Activated CD4-positive, alpha-beta memory T cell treated with anti-CD3 and anti-CD28 coated beads, Interleukin-2, amount 10 ng/mL, durations not matched to agents 7 days and 5 days (primary cell): Measurements from ENCODE around the gene LALBA. TPM values are rescaled to one million over a fixed set of nuclear protein-coding genes. Genes with fewer than 3 reads are reported as not detected.
A peak's percentile ranks its signal among the peaks of the same experiment; 100 is the strongest.

ENCODE experiments used
- CTCF ChIA-PET: fragments of 350-600 bp; sonication (Branson Sonifier 250); formaldehyde crosslinking; loops from one replicate; lab custom pipeline; 2021; ENCODE audit warnings: antibody characterized with exemption, inconsistent platforms; lab: Charles Lee
- POLR2A ChIA-PET: fragments of 350-600 bp; sonication (Branson Sonifier 250); formaldehyde crosslinking; loops from one replicate; lab custom pipeline; 2021; ENCODE audit warnings: antibody characterized with exemption; lab: Charles Lee
- DNase-seq: peaks from one replicate; pipeline ENCODE4 v3.0.0-alpha.2; 2020
- H3K27ac Mint-ChIP-seq: one replicate; pipeline ENCODE4 v1.8.0; 2021; ENCODE audit warnings: mild to moderate bottlenecking, mixed read lengths
- H3K27me3 Mint-ChIP-seq: one replicate; pipeline ENCODE4 v1.8.0; 2021; ENCODE audit warnings: mixed read lengths
- H3K36me3 Mint-ChIP-seq: one replicate; pipeline ENCODE4 v1.8.0; 2021; ENCODE audit warnings: low read depth, mixed read lengths
- H3K4me1 Mint-ChIP-seq: one replicate; pipeline ENCODE4 v1.8.0; 2021; ENCODE audit warnings: mixed read lengths
- H3K4me3 Mint-ChIP-seq: one replicate; pipeline ENCODE4 v1.8.0; 2021; ENCODE audit warnings: mild to moderate bottlenecking, mixed read lengths
- H3K9me3 Mint-ChIP-seq: one replicate; pipeline ENCODE4 v1.8.0; 2021; ENCODE audit warnings: mixed read lengths
- total RNA-seq, 2 experiments: library from RNA; stranded (reverse); gene quantifications; one replicate each; pipeline ENCODE4 v1.2.3, GENCODE V29; 2021

Gene LALBA
- not detected for total RNA-seq

DNA sequence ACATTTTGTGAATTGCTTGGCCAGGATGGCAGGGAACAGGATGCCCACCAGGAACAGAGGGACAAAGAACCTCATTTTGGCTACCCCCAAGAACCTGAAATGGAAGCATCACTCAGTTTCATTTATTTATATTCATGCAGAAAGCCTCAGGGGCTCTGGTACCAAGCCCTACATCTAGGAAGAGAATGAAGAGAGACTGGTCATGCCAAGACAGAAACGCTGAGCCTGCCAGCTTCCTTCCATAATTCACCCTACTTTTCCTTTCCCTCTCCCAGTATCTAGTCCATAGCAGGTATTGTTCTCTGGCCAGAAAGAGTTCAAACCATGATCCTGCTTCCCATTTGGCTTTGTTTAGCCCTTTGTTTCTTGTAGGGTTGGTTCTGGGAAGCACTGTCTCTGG is at the start of gene LALBA:
TSS of gene LALBA (minus strand) at position 101 of the 400 bp plus-strand sequence. CDS start at position 75, 26 bp downstream.
- ChIA-PET CTCF (interaction anchor here (1.9 kb wide), 1 partner anchor 48 kb away, joined by 6 read pairs; no protein-coding TSS in a partner anchor), POLR2A (no interaction called here)
- Mint-ChIP-seq H3K9me3 (no peaks in the 10 kb centered on the region), H3K4me3 (no peak within 1 kb of the TSS), H3K36me3 (no peaks in the 10 kb centered on the region), H3K4me1 (no peaks in the 10 kb centered on the region), H3K27ac (no peak within 1 kb of the TSS), H3K27me3 (peaks cover 18% of the 10 kb centered on the region)
- DNase-seq = no peak

GRCh38 chr12:48618541-48618940 is 48.7 kb upstream of the LALBA start:
- H3K9me3 Mint-ChIP-seq = peaks cover 7% of the 10 kb centered on the region
- H3K4me3 Mint-ChIP-seq = no peak overlapping the region
- CTCF ChIA-PET = interaction anchor here (0.6 to 6.5 kb wide), 33 partner anchors 9 to 877 kb away, joined by 3 to 101 read pairs (median 4); partner anchors contain the start of genes ASB8, LALBA and PFKM
- no peaks in the 10 kb centered on the region for H3K4me1 Mint-ChIP-seq
- no peak overlapping the region for H3K27ac Mint-ChIP-seq
- H3K27me3 Mint-ChIP-seq = peaks cover 35% of the 10 kb centered on the region
- POLR2A ChIA-PET = interaction anchor here (0.9 kb wide), 1 partner anchor 482 kb away, joined by 3 read pairs; no protein-coding TSS in a partner anchor
- H3K36me3 Mint-ChIP-seq = no peaks in the 10 kb centered on the region
- peak; percentile 78 for DNase-seq

GRCh38 chr12:48615681-48616080 is 45.8 kb upstream of the LALBA start:
- no peak for DNase-seq
- CTCF ChIA-PET = interaction anchor here (6.5 kb wide), 1 partner anchor 72 kb away, joined by 101 read pairs; no protein-coding TSS in a partner anchor
- peaks cover 40% of the 10 kb centered on the region for H3K27me3 Mint-ChIP-seq
- no peak overlapping the region for H3K27ac Mint-ChIP-seq
- H3K9me3 Mint-ChIP-seq = peaks cover 14% of the 10 kb centered on the region
- H3K36me3 Mint-ChIP-seq = no peaks in the 10 kb centered on the region
- POLR2A ChIA-PET = no interaction called here
- no peak overlapping the region for H3K4me3 Mint-ChIP-seq
- no peaks in the 10 kb centered on the region for H3K4me1 Mint-ChIP-seq

DNA sequence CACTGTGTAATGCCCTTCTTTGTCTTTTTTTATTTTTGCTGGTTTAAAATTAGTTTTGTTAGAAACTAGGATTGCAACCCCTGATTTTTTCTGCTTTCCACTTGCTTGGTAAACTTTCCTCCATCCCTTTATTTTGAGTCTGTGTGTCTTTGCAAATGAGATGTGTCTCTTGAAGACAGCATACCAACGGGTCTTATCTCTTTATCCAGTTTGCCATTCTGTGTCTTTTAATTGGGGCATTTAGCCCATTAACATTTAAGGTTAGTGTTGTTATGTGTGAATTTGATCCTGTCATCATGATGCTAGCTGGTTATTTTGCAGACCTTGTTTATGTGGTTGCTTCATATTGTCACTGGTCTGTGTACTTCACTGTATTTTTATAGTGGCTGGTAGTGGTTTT is 43.5 kb upstream of the LALBA start:
- peaks cover 39% of the 10 kb centered on the region for H3K27me3 Mint-ChIP-seq
- no peak overlapping the region for H3K27ac Mint-ChIP-seq
- H3K4me3 Mint-ChIP-seq = no peak overlapping the region
- POLR2A ChIA-PET = no interaction called here
- peaks cover 19% of the 10 kb centered on the region for H3K9me3 Mint-ChIP-seq
- no peak for DNase-seq
- CTCF ChIA-PET = no interaction called here
- H3K36me3 Mint-ChIP-seq = peaks cover 2% of the 10 kb centered on the region
- H3K4me1 Mint-ChIP-seq = no peaks in the 10 kb centered on the region

DNA sequence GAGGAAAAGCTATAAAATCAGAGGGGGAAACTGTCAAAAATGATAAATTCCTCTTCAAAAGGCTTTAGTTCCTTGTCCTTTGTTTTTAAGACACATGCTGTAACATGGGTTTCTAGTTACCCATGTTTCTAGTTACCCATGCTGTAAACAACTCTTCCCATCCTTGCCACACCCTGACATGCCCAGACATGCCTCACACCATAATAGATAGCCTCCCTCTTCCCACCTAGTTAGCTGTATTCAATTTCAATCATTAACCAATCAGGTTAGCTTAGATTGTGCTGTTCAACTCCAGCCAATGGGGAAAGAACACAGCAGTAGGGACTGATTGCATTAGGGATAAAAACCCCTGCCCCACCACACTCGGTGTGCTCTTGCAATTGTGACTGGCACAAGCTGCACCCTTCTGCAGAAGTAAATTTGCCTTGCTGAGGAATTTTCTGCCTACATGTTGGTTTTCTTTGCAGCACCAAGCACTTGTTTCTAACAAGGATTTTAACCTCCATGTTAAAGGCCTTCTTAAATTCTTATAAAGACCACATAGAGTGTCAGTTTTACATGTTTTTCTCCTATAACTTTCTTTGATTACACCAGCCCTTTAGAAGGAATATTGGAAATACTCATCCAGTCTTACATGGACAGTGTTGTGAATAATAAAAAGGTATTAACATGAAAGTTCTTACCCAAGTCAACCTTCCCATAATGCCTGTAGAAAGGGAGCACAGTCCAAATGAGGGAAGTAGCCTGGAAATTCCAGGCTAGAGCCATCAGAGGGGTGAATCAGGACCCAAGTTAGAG is 32.5 kb upstream of the LALBA start:
- no peak for DNase-seq
- ChIA-PET CTCF (interaction anchor here (1.0 to 1.2 kb wide), 2 partner anchors 16 to 18 kb away, joined by 3 to 4 read pairs; no protein-coding TSS in a partner anchor), POLR2A (no interaction called here)
- Mint-ChIP-seq H3K27me3 (peaks cover 22% of the 10 kb centered on the region), H3K4me3 (no peak overlapping the region), H3K36me3 (peaks cover 12% of the 10 kb centered on the region), H3K27ac (no peak overlapping the region), H3K4me1 (peaks cover 10% of the 10 kb centered on the region), H3K9me3 (peaks cover 18% of the 10 kb centered on the region)

GRCh38 chr12:48601013-48601756 is 31.3 kb upstream of the LALBA start:
- Mint-ChIP-seq H3K36me3 (peaks cover 12% of the 10 kb centered on the region), H3K27ac (no peak overlapping the region), H3K4me1 (peaks cover 10% of the 10 kb centered on the region), H3K9me3 (peaks cover 15% of the 10 kb centered on the region), H3K4me3 (no peak overlapping the region), H3K27me3 (peaks cover 16% of the 10 kb centered on the region)
- ChIA-PET CTCF (interaction anchor here (1.0 to 1.5 kb wide), 3 partner anchors 17 to 19 kb away, joined by 3 to 6 read pairs (median 4); no protein-coding TSS in a partner anchor), POLR2A (no interaction called here)
- DNase-seq = no peak

DNA sequence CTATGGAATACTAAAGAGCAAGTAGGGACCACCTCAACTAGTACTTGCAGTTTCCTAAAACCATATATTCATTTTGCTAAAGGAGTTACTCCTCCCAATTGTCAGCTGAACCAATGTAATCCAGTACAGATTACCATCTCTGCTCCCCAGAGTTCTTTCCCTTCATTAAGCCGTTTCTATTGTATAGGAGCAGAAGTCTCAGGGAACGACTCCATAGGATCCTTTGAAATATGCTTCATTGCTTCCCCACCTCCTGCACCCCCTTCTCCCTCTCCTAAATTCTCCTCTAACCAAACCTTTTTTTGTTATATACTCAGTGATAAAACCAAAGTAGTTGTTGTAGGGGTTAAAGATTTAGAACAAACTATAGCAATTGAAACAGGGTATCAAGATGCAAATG is 30.7 kb upstream of the LALBA start:
- DNase-seq = no peak
- POLR2A ChIA-PET = no interaction called here
- peaks cover 12% of the 10 kb centered on the region for H3K36me3 Mint-ChIP-seq
- peaks cover 16% of the 10 kb centered on the region for H3K27me3 Mint-ChIP-seq
- CTCF ChIA-PET = interaction anchor here (1.5 to 1.6 kb wide), 2 partner anchors 17 to 58 kb away, joined by 5 to 6 read pairs; no protein-coding TSS in a partner anchor
- H3K4me3 Mint-ChIP-seq = no peak overlapping the region
- H3K27ac Mint-ChIP-seq = no peak overlapping the region
- H3K4me1 Mint-ChIP-seq = peaks cover 10% of the 10 kb centered on the region
- peaks cover 15% of the 10 kb centered on the region for H3K9me3 Mint-ChIP-seq

DNA sequence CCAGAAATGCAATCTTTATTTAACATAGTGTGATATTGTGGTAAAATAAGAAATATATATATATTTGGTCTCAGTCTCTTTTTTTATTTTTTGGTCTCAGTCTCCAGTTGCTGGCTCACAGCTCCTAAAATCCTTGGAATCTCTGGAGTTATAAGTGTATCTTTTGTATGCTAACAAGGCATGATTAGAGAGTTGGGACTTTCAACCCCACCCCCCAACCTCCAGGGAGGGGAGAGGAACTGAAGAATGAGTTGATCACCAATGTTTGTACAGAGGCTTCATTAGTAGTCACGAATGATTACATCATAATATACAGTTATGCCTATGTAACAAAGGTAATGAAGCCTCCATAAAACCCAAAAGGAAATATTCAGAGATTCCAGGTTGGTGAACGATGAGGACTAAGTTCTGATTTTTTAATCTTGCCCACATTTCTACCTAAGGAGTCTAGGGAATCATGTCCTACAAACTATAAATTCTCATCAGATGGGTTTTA is 22.8 kb upstream of the LALBA start:
- Mint-ChIP-seq H3K4me3 (no peak overlapping the region), H3K4me1 (no peaks in the 10 kb centered on the region), H3K27me3 (peaks cover 19% of the 10 kb centered on the region), H3K9me3 (no peaks in the 10 kb centered on the region), H3K27ac (no peak overlapping the region), H3K36me3 (no peaks in the 10 kb centered on the region)
- DNase-seq = no peak
- ChIA-PET CTCF (interaction anchor here (1.3 kb wide), 1 partner anchor 25 kb away, joined by 4 read pairs; no protein-coding TSS in a partner anchor), POLR2A (no interaction called here)

- H3K4me3 Mint-ChIP-seq = no peak overlapping the region
- peaks cover 28% of the 10 kb centered on the region for H3K27me3 Mint-ChIP-seq
- CTCF ChIA-PET = interaction anchor here (0.5 kb wide), 1 partner anchor 37 kb away, joined by 4 read pairs; no protein-coding TSS in a partner anchor
- H3K9me3 Mint-ChIP-seq = no peaks in the 10 kb centered on the region
- H3K36me3 Mint-ChIP-seq = no peaks in the 10 kb centered on the region
- no peak for DNase-seq
- no peak overlapping the region for H3K27ac Mint-ChIP-seq
- H3K4me1 Mint-ChIP-seq = no peaks in the 10 kb centered on the region
- POLR2A ChIA-PET = no interaction called here
Measured at GRCh38 chr12:48586361-48586760, 16.5 kb upstream of the LALBA start.

GRCh38 chr12:48583728-48584127 is 13.9 kb upstream of the LALBA start:
- peaks cover 19% of the 10 kb centered on the region for H3K27me3 Mint-ChIP-seq
- ChIA-PET POLR2A (no interaction called here), CTCF (no interaction called here)
- no peaks in the 10 kb centered on the region for H3K4me1 Mint-ChIP-seq
- no peak overlapping the region for H3K27ac Mint-ChIP-seq
- H3K4me3 Mint-ChIP-seq = no peak overlapping the region
- no peaks in the 10 kb centered on the region for H3K36me3 Mint-ChIP-seq
- no peaks in the 10 kb centered on the region for H3K9me3 Mint-ChIP-seq
- no peak for DNase-seq

- no peak overlapping the region for H3K4me3 Mint-ChIP-seq
- H3K36me3 Mint-ChIP-seq = no peaks in the 10 kb centered on the region
- DNase-seq = no peak
- H3K27ac Mint-ChIP-seq = no peak overlapping the region
- no peaks in the 10 kb centered on the region for H3K9me3 Mint-ChIP-seq
- peaks cover 8% of the 10 kb centered on the region for H3K27me3 Mint-ChIP-seq
- ChIA-PET POLR2A (no interaction called here), CTCF (no interaction called here)
- no peaks in the 10 kb centered on the region for H3K4me1 Mint-ChIP-seq
Measured at GRCh38 chr12:48580831-48581230, 11.0 kb upstream of the LALBA start.

GRCh38 chr12:48572326-48572725 is 2.5 kb upstream of the LALBA start:
- peaks cover 21% of the 10 kb centered on the region for H3K27me3 Mint-ChIP-seq
- ChIA-PET CTCF (interaction anchor here (1.4 kb wide), 1 partner anchor 45 kb away, joined by 4 read pairs; no protein-coding TSS in a partner anchor), POLR2A (no interaction called here)
- no peaks in the 10 kb centered on the region for H3K4me1 Mint-ChIP-seq
- no peaks in the 10 kb centered on the region for H3K36me3 Mint-ChIP-seq
- H3K4me3 Mint-ChIP-seq = no peak overlapping the region
- H3K9me3 Mint-ChIP-seq = no peaks in the 10 kb centered on the region
- H3K27ac Mint-ChIP-seq = no peak overlapping the region
- no peak for DNase-seq
